ENCODE measurements around the gene NUCB1. TPM values are rescaled to one million over a fixed set of nuclear protein-coding genes. Genes with fewer than 3 reads are reported as not detected.

The NUCB1 gene
- total and polyA plus RNA-seq, 9 of the 15 experiments (the other 6 are each of a cell fraction or from before 2014, with no cell fraction given), result 3.1 to 153 (median 71.7) TPM

- TF ChIP-seq BRCA1 (IDR thresholded peaks at IDR 0.05), result no peak
- no peak for TF ChIP-seq BRCA1 (CRISPR knock-in tag; IDR thresholded peaks at IDR 0.05)
- peak; percentile 62 for TF ChIP-seq MXI1 (IDR thresholded peaks at IDR 0.05; ENCODE audit: low read depth, low read length)
- no peak for TF ChIP-seq ZBTB8A (IDR thresholded peaks at IDR 0.05; ENCODE audit: partially characterized antibody)
- TF ChIP-seq ZNF311 (CRISPR knock-in tag; IDR thresholded peaks at IDR 0.05), result no peak
- TF ChIP-seq TEAD4 (IDR thresholded peaks at IDR 0.05; ENCODE audit: low read length), result peak; percentile 70
- TF ChIP-seq TEAD4 (CRISPR knock-in tag; IDR thresholded peaks at IDR 0.05; ENCODE audit: borderline replicate concordance), result no peak
- TF ChIP-seq ZNF282 (CRISPR knock-in tag; IDR thresholded peaks at IDR 0.05), result peak; percentile 95; the same call in 1 of the 2 replicates
- TF ChIP-seq CGGBP1 (CRISPR knock-in tag; IDR thresholded peaks at IDR 0.05), result peak; percentile 80; the same call in 1 of the 2 replicates
- no peak for TF ChIP-seq HSF4 (CRISPR knock-in tag; IDR thresholded peaks at IDR 0.05; ENCODE audit: borderline replicate concordance)
- TF ChIP-seq CCNT2 (IDR thresholded peaks at IDR 0.05; ENCODE audit: borderline replicate concordance, extremely low read depth, insufficient read length, low read depth, low read length), result peak; percentile 96
- peak; percentile 88 for TF ChIP-seq RBM22 (IDR thresholded peaks at IDR 0.05; ENCODE audit: low read depth, low read length, poor library complexity, severe bottlenecking)
- no peak for TF ChIP-seq ZNF644 (tag; IDR thresholded peaks at IDR 0.05; ENCODE audit: low read depth)
- no peak for TF ChIP-seq ZBTB5 (IDR thresholded peaks at IDR 0.05)
- peak; percentile 63; the same call in 1 of the 2 replicates for TF ChIP-seq HEY1 (CRISPR knock-in tag; IDR thresholded peaks at IDR 0.05; ENCODE audit: borderline replicate concordance)
- TF ChIP-seq KLF13 (tag; IDR thresholded peaks at IDR 0.05; ENCODE audit: borderline replicate concordance, low read depth), result peak; percentile 22; the same call in 1 of the 2 replicates
- TF ChIP-seq RBM39 (optimal IDR thresholded peaks at IDR 0.05; ENCODE audit: low read depth, low read length), result peak; percentile 74
- TF ChIP-seq HNRNPLL (IDR thresholded peaks at IDR 0.05; ENCODE audit: low read depth, low read length, poor library complexity, severe bottlenecking), result peak; percentile 82
- TF ChIP-seq POLR2H (tag; IDR thresholded peaks at IDR 0.05; ENCODE audit: low read depth), result peak; percentile 99
- no peak for TF ChIP-seq ZNF274 (IDR thresholded peaks at IDR 0.05; ENCODE audit: borderline replicate concordance, low read depth, low read length)
- no peak for TF ChIP-seq CLOCK (CRISPR knock-in tag; IDR thresholded peaks at IDR 0.05; ENCODE audit: borderline replicate concordance)
- TF ChIP-seq SAP30 (IDR thresholded peaks at IDR 0.05; ENCODE audit: borderline replicate concordance, insufficient read depth, low read depth, low read length, poor library complexity, severe bottlenecking), result peak; percentile 83
Observed at GRCh38 chr19:48965040-48965805, 65.1 kb downstream of the NUCB1 start, which contains the start of gene FTL (continued).
